HG03571 (cell line): ENCODE measurements around the gene CDC37L1.
"Not testable (repeated sequence)": the region's sequence is repeated elsewhere in the genome, so short reads cannot be mapped to it uniquely, and the experiment has no call there.

Experiments used
- ATAC-seq: cut with Tn5 transposase; IDR thresholded peaks from one replicate; pipeline ENCODE4 v1.9.1; 2021; ENCODE audit not compliant: unreplicated experiment

CDC37L1 gene

DNA sequence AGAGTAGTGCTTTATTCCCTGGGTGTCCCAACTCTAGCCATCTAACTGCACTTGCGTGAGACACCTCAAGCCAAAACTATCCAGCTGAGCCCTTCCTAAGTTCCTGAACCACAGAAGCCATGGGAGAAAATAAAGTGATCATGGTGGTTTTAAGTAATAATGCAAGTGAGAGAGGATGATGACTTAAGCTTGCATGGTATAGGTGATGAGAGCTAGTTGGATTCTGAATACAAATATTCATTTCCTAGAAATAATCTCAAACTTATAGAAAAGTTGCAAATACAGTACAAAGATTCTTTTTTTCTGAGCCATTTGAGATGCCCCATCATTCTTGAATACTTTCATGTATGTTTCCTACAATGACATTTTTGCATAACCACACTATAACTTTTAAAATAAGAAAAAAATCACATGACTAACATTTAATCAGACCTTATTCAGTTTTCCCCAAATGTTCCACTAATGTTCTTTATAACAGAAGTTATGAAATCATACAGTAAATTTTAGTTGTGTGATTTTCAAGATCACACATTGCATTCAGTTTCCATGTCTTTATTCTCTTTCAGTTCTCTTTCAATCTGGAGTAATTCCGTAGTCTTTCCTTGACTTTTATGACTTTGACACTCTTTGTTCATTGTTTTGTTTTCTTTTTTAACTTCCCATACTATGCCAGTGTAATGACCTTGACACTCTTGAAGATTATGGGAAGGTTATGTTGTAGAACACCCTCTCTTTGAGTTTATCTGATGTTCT, 67.1 kb downstream of the CDC37L1 start:
- ATAC-seq, result no peak

GRCh38 chr9:4748612-4749011, 69.2 kb downstream of the CDC37L1 start:
- ATAC-seq, result no peak

- no peak for ATAC-seq
Observed at GRCh38 chr9:4750023-4750673, 70.8 kb downstream of the CDC37L1 start.

- not testable (repeated sequence) for ATAC-seq
Observed at GRCh38 chr9:4754530-4754929, 75.2 kb downstream of the CDC37L1 start.

- no peak for ATAC-seq
Observed at GRCh38 chr9:4755026-4755609, 75.7 kb downstream of the CDC37L1 start.

GRCh38 chr9:4756420-4756819, 77.1 kb downstream of the CDC37L1 start:
- no peak for ATAC-seq
